GM23338 (cell line): Measurements from ENCODE around the gene KDM4C. TPM values are rescaled to one million over a fixed set of nuclear protein-coding genes. Genes with fewer than 3 reads are reported as not detected.

ENCODE experiments used
- ATAC-seq: fragments of 200-7000 bp; cut with Tn5 transposase; 3 replicates; pipeline ENCODE4 v1.9.1; 2020
- DNase-seq: peaks from one replicate; pipeline ENCODE4 v3.0.0-alpha.2; 2015; ENCODE audit warnings: low spot score
- H2AFZ ChIP-seq: fragments of 200-600 bp; sonication (generic); 2 replicates; pipeline ENCODE4 v1.8.0; 2016; ENCODE audit warnings: antibody characterized with exemption, mild to moderate bottlenecking, moderate library complexity
- H3F3A ChIP-seq: fragments of 200-600 bp; sonication (generic); replicated peaks from 2 replicates; pipeline ENCODE4 v1.8.0; 2017; ENCODE audit warnings: antibody characterized with exemption, mixed run types, low read depth
- H3K27ac ChIP-seq: fragments of 200-600 bp; sonication (generic); 2 replicates; pipeline ENCODE4 v1.6.1; 2016; ENCODE audit warnings: low read depth
- H3K27me3 ChIP-seq: fragments of 200-600 bp; sonication (generic); 2 replicates; pipeline ENCODE4 v1.8.0; 2016; ENCODE audit warnings: mild to moderate bottlenecking, mixed run types, moderate library complexity; ENCODE audit not compliant: insufficient read depth
- H3K36me3 ChIP-seq: fragments of 200-600 bp; sonication (generic); 2 replicates; pipeline ENCODE4 v1.8.0; 2016; ENCODE audit warnings: mild to moderate bottlenecking; ENCODE audit not compliant: insufficient read depth
- H3K4me1 ChIP-seq: fragments of 200-600 bp; sonication (generic); 2 replicates; pipeline ENCODE4 v1.8.0; 2016; ENCODE audit warnings: mild to moderate bottlenecking, moderate library complexity; ENCODE audit not compliant: insufficient read depth
- H3K4me2 ChIP-seq: fragments of 200-600 bp; sonication (generic); 2 replicates; pipeline ENCODE4 v1.7.1; 2017; ENCODE audit warnings: mixed run types
- H3K4me3 ChIP-seq: fragments of 200-600 bp; sonication (generic); 2 replicates; pipeline ENCODE4 v1.6.1; 2016; ENCODE audit warnings: mixed run types
- H3K79me2 ChIP-seq: fragments of 200-600 bp; sonication (generic); replicated peaks from 2 replicates; pipeline ENCODE4 v1.8.0; 2017; ENCODE audit warnings: mild to moderate bottlenecking; ENCODE audit not compliant: insufficient read depth
- H3K9me2 ChIP-seq: fragments of 200-600 bp; sonication (generic); 2 replicates; pipeline ENCODE4 v1.8.0; 2017; ENCODE audit not compliant: insufficient read depth
- H4K20me1 ChIP-seq: fragments of 200-600 bp; sonication (generic); replicated peaks from 2 replicates; pipeline ENCODE4 v1.8.0; 2017; ENCODE audit warnings: mild to moderate bottlenecking; ENCODE audit not compliant: insufficient read depth
- H3K27ac Mint-ChIP-seq: 2 replicates; pipeline ENCODE4 v1.8.0; 2020; ENCODE audit warnings: inconsistent platforms, mild to moderate bottlenecking, moderate library complexity, mixed read lengths
- H3K27me3 Mint-ChIP-seq: 3 replicates; pipeline ENCODE4 v1.8.0; 2022; ENCODE audit warnings: low read depth, mild to moderate bottlenecking, moderate library complexity, mixed read lengths, inconsistent platforms; ENCODE audit not compliant: insufficient read depth, poor library complexity
- H3K36me3 Mint-ChIP-seq: 3 replicates; pipeline ENCODE4 v1.8.0; 2021; ENCODE audit warnings: low read depth, mild to moderate bottlenecking, inconsistent platforms, moderate library complexity, mixed read lengths
- H3K4me1 Mint-ChIP-seq: 3 replicates; pipeline ENCODE4 v1.8.0; 2020; ENCODE audit warnings: mild to moderate bottlenecking, inconsistent platforms, mixed read lengths
- H3K4me3 Mint-ChIP-seq: 3 replicates; pipeline ENCODE4 v1.8.0; 2021; ENCODE audit warnings: moderate library complexity, mild to moderate bottlenecking, inconsistent platforms, mixed read lengths
- H3K9me3 Mint-ChIP-seq: 3 replicates; pipeline ENCODE4 v1.8.0; 2020; ENCODE audit warnings: moderate library complexity, mild to moderate bottlenecking, inconsistent platforms, mixed read lengths
- CREB1 ChIP-seq: fragments of 250-450 bp; sonication (Bioruptor Pico); IDR thresholded peaks from 2 replicates; pipeline ENCODE4 v1.5.0; 2020; ENCODE audit warnings: low read depth, mild to moderate bottlenecking, moderate library complexity
- EZH2 ChIP-seq: fragments of 200-600 bp; sonication (generic); IDR thresholded peaks from one replicate; pipeline ENCODE4 v1.8.0; 2017; ENCODE audit warnings: antibody characterized with exemption, mild to moderate bottlenecking, low read depth; ENCODE audit not compliant: unreplicated experiment
- EZH2phosphoT487 ChIP-seq: fragments of 200-600 bp; sonication (generic); IDR thresholded peaks from one replicate; pipeline ENCODE4 v1.8.1; 2018; ENCODE audit warnings: antibody characterized with exemption; ENCODE audit not compliant: unreplicated experiment
- JUNB ChIP-seq: IDR thresholded peaks from one replicate; pipeline ENCODE4 v1.6.1; 2016; ENCODE audit warnings: antibody characterized with exemption; ENCODE audit not compliant: unreplicated experiment
- NANOG ChIP-seq: IDR thresholded peaks from 2 replicates; pipeline ENCODE4 v1.6.1; 2016; ENCODE audit warnings: antibody characterized with exemption, borderline replicate concordance
- POLR2AphosphoS5 ChIP-seq: IDR thresholded peaks from 2 replicates; pipeline ENCODE4 v1.6.1; 2016; ENCODE audit warnings: antibody characterized with exemption, low read depth
- STAT1 ChIP-seq: IDR thresholded peaks from one replicate; pipeline ENCODE4 v1.6.1; 2016; ENCODE audit warnings: antibody characterized with exemption; ENCODE audit not compliant: unreplicated experiment
- ZNF114 ChIP-seq: fragments of 250-450 bp; sonication (Bioruptor Pico); IDR thresholded peaks from 2 replicates; pipeline ENCODE4 v1.5.0; 2020; ENCODE audit warnings: mild to moderate bottlenecking, moderate library complexity
- ZNF331 ChIP-seq: fragments of 250-450 bp; sonication (Bioruptor Pico); IDR thresholded peaks from 2 replicates; pipeline ENCODE4 v1.5.0; 2020; ENCODE audit warnings: low read depth, mild to moderate bottlenecking, moderate library complexity
- polyA plus RNA-seq: library from polyadenylated mRNA; unstranded; fragments of >200 nt; fragmentation: Nextera tagmentation; extraction: Ambion mirVana; gene quantifications from 2 replicates; pipeline ENCODE4 v1.2.1, GENCODE V29; 2016
- total RNA-seq: library from RNA; depleted of rRNA; stranded (reverse); fragments of >200 nt; shearing (Covaris generic); gene quantifications from 2 replicates; pipeline ENCODE4 v1.2.3, GENCODE V29; 2014
- TF ChIP-seq, protein P1 (sequence below), 2 experiments: fragments of 200-600 bp in 1 of 2; sonication (generic) in 1 of 2; conservative IDR thresholded peaks; 2 replicates each; pipeline versions ENCODE4 v1.5.1 to v1.6.1; 2016 to 2017; ENCODE audit warnings: antibody characterized with exemption in 2 of 2, low read depth in 2 of 2, mild to moderate bottlenecking in 2 of 2, moderate library complexity in 1 of 2
- TF ChIP-seq, protein P2 (sequence below): IDR thresholded peaks from one replicate; pipeline ENCODE4 v1.6.1; 2018; ENCODE audit warnings: antibody characterized with exemption; ENCODE audit not compliant: unreplicated experiment
- TF ChIP-seq, protein P3 (sequence below): IDR thresholded peaks from 2 replicates; pipeline ENCODE4 v1.6.1; 2016; ENCODE audit warnings: antibody characterized with exemption
- TF ChIP-seq, protein P4 (sequence below): fragments of 250-450 bp; sonication (Bioruptor Pico); IDR thresholded peaks from 2 replicates; pipeline ENCODE4 v1.5.0; 2020; ENCODE audit warnings: mild to moderate bottlenecking, moderate library complexity

Gene KDM4C
- total and polyA plus RNA-seq, 2 experiments from 2014 or later = 12.0 to 43.8 TPM

DNA sequence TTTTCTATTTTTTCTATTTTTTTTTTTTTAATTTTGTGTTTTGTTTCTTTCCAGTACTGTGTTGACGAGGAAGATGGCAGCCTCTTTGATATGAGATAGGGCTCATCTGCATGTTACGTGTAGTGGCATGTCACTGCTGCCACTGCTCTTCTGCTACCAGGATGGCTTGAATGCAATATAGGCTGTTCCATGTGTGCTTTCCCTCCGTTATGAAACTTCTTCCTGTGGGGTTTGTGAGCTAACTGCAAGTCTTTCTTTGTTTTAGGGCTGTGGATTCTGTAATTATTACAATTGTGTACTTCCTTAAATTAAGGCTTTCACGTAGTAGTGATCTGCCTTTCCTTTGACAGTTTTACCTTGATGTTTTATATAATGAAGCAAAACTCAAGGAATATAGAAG lies 184.6 kb downstream of the KDM4C start:
- Histone ChIP-seq H3F3A (no peaks in the 10 kb centered on the region), H2AFZ (no peak overlapping the region), H3K27me3 (no peaks in the 10 kb centered on the region), H3K4me2 (no peak overlapping the region), H4K20me1 (no peaks in the 10 kb centered on the region), H3K36me3 (no peaks in the 10 kb centered on the region), H3K27ac (no peak overlapping the region), H3K4me3 (no peak overlapping the region), H3K9me2 (no peaks in the 10 kb centered on the region), H3K4me1 (0 out of 2 replicates have a peak, but pooled peaks cover 2% of the 10 kb centered on the region), H3K79me2 (no peaks in the 10 kb centered on the region)
- ATAC-seq = no peak
- Mint-ChIP-seq H3K27me3 (peaks cover 4% of the 10 kb centered on the region), H3K4me1 (peaks cover 6% of the 10 kb centered on the region), H3K9me3 (peaks cover 3% of the 10 kb centered on the region; the same call in 2 of the 3 replicates), H3K36me3 (peaks cover 3% of the 10 kb centered on the region; the same call in 2 of the 3 replicates), H3K4me3 (no peak overlapping the region), H3K27ac (no peak overlapping the region)
- no peak for TF ChIP-seq STAT1
- no peak for TF ChIP-seq CREB1 (CRISPR knock-in tag)
- TF ChIP-seq, protein P1, sequence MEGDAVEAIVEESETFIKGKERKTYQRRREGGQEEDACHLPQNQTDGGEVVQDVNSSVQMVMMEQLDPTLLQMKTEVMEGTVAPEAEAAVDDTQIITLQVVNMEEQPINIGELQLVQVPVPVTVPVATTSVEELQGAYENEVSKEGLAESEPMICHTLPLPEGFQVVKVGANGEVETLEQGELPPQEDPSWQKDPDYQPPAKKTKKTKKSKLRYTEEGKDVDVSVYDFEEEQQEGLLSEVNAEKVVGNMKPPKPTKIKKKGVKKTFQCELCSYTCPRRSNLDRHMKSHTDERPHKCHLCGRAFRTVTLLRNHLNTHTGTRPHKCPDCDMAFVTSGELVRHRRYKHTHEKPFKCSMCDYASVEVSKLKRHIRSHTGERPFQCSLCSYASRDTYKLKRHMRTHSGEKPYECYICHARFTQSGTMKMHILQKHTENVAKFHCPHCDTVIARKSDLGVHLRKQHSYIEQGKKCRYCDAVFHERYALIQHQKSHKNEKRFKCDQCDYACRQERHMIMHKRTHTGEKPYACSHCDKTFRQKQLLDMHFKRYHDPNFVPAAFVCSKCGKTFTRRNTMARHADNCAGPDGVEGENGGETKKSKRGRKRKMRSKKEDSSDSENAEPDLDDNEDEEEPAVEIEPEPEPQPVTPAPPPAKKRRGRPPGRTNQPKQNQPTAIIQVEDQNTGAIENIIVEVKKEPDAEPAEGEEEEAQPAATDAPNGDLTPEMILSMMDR (conservative IDR thresholded peaks at IDR 0.05; ENCODE audit: low read depth in 2 of 2) = no peak
- TF ChIP-seq, protein P2, sequence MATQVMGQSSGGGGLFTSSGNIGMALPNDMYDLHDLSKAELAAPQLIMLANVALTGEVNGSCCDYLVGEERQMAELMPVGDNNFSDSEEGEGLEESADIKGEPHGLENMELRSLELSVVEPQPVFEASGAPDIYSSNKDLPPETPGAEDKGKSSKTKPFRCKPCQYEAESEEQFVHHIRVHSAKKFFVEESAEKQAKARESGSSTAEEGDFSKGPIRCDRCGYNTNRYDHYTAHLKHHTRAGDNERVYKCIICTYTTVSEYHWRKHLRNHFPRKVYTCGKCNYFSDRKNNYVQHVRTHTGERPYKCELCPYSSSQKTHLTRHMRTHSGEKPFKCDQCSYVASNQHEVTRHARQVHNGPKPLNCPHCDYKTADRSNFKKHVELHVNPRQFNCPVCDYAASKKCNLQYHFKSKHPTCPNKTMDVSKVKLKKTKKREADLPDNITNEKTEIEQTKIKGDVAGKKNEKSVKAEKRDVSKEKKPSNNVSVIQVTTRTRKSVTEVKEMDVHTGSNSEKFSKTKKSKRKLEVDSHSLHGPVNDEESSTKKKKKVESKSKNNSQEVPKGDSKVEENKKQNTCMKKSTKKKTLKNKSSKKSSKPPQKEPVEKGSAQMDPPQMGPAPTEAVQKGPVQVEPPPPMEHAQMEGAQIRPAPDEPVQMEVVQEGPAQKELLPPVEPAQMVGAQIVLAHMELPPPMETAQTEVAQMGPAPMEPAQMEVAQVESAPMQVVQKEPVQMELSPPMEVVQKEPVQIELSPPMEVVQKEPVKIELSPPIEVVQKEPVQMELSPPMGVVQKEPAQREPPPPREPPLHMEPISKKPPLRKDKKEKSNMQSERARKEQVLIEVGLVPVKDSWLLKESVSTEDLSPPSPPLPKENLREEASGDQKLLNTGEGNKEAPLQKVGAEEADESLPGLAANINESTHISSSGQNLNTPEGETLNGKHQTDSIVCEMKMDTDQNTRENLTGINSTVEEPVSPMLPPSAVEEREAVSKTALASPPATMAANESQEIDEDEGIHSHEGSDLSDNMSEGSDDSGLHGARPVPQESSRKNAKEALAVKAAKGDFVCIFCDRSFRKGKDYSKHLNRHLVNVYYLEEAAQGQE = no peak
- TF ChIP-seq, protein P3, sequence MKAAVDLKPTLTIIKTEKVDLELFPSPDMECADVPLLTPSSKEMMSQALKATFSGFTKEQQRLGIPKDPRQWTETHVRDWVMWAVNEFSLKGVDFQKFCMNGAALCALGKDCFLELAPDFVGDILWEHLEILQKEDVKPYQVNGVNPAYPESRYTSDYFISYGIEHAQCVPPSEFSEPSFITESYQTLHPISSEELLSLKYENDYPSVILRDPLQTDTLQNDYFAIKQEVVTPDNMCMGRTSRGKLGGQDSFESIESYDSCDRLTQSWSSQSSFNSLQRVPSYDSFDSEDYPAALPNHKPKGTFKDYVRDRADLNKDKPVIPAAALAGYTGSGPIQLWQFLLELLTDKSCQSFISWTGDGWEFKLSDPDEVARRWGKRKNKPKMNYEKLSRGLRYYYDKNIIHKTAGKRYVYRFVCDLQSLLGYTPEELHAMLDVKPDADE = no peak
- no peak for TF ChIP-seq NANOG
- TF ChIP-seq JUNB = no peak
- TF ChIP-seq ZNF114 (CRISPR knock-in tag) = no peak
- TF ChIP-seq, protein P4, sequence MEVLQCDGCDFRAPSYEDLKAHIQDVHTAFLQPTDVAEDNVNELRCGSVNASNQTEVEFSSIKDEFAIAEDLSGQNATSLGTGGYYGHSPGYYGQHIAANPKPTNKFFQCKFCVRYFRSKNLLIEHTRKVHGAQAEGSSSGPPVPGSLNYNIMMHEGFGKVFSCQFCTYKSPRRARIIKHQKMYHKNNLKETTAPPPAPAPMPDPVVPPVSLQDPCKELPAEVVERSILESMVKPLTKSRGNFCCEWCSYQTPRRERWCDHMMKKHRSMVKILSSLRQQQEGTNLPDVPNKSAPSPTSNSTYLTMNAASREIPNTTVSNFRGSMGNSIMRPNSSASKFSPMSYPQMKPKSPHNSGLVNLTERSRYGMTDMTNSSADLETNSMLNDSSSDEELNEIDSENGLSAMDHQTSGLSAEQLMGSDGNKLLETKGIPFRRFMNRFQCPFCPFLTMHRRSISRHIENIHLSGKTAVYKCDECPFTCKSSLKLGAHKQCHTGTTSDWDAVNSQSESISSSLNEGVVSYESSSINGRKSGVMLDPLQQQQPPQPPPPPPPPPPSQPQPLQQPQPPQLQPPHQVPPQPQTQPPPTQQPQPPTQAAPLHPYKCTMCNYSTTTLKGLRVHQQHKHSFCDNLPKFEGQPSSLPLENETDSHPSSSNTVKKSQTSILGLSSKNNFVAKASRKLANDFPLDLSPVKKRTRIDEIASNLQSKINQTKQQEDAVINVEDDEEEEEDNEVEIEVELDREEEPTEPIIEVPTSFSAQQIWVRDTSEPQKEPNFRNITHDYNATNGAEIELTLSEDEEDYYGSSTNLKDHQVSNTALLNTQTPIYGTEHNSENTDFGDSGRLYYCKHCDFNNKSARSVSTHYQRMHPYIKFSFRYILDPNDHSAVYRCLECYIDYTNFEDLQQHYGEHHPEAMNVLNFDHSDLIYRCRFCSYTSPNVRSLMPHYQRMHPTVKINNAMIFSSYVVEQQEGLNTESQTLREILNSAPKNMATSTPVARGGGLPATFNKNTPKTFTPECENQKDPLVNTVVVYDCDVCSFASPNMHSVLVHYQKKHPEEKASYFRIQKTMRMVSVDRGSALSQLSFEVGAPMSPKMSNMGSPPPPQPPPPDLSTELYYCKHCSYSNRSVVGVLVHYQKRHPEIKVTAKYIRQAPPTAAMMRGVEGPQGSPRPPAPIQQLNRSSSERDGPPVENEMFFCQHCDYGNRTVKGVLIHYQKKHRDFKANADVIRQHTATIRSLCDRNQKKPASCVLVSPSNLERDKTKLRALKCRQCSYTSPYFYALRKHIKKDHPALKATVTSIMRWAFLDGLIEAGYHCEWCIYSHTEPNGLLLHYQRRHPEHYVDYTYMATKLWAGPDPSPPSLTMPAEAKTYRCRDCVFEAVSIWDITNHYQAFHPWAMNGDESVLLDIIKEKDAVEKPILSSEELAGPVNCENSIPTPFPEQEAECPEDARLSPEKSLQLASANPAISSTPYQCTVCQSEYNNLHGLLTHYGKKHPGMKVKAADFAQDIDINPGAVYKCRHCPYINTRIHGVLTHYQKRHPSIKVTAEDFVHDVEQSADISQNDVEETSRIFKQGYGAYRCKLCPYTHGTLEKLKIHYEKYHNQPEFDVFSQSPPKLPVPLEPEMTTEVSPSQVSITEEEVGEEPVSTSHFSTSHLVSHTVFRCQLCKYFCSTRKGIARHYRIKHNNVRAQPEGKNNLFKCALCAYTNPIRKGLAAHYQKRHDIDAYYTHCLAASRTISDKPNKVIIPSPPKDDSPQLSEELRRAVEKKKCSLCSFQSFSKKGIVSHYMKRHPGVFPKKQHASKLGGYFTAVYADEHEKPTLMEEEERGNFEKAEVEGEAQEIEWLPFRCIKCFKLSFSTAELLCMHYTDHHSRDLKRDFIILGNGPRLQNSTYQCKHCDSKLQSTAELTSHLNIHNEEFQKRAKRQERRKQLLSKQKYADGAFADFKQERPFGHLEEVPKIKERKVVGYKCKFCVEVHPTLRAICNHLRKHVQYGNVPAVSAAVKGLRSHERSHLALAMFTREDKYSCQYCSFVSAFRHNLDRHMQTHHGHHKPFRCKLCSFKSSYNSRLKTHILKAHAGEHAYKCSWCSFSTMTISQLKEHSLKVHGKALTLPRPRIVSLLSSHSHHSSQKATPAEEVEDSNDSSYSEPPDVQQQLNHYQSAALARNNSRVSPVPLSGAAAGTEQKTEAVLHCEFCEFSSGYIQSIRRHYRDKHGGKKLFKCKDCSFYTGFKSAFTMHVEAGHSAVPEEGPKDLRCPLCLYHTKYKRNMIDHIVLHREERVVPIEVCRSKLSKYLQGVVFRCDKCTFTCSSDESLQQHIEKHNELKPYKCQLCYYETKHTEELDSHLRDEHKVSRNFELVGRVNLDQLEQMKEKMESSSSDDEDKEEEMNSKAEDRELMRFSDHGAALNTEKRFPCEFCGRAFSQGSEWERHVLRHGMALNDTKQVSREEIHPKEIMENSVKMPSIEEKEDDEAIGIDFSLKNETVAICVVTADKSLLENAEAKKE = no peak
- TF ChIP-seq ZNF331 (CRISPR knock-in tag) = no peak
- no peak for TF ChIP-seq EZH2
- TF ChIP-seq POLR2AphosphoS5 = no peak
- TF ChIP-seq EZH2phosphoT487 = no peak
- DNase-seq = no peak
